ENCODE data around the gene IFITM5.

- TF ChIP-seq CTCF (IDR thresholded peaks at IDR 0.05) (no peak), EP300 (IDR thresholded peaks at IDR 0.05) (no peak)
These were observed 37.7 kb downstream of the IFITM5 start for GRCh38 chr11:261624-262023.

Data from sigmoid colon (tissue), 4 donors.